ENCODE results near the gene PRAMEF14.
"Not testable (repeated sequence)": the region's sequence is repeated elsewhere in the genome, so short reads cannot be mapped to it uniquely, and the experiment has no call there.

GRCh38 chr1:13368544-13368943 lies 21.6 kb upstream of the PRAMEF14 start:
- TF ChIP-seq CTCF (IDR thresholded peaks at IDR 0.05) = peak; percentile 54
- not testable (repeated sequence) for TF ChIP-seq ZFX (IDR thresholded peaks at IDR 0.05; ENCODE audit: borderline replicate concordance)

Data from 22Rv1 (cell line).